NOMO-1 treated with dmso at 0.1 percent for 144 hours (cell line): Measurements from ENCODE around the gene WNT9A.

Source experiments
- DNase-seq: peaks from one replicate; lab custom pipeline; 2025; ENCODE audit not compliant: unreplicated experiment; lab: John Stamatoyannopoulos, UW

WNT9A gene

GRCh38 chr1:227899141-227899819, 48.5 kb downstream of the WNT9A start:
- no peak for DNase-seq

GRCh38 chr1:227898502-227899140, 49.1 kb downstream of the WNT9A start:
- no peak for DNase-seq

- DNase-seq: no peak
Measured at GRCh38 chr1:227897704-227898438, 49.9 kb downstream of the WNT9A start.

DNA sequence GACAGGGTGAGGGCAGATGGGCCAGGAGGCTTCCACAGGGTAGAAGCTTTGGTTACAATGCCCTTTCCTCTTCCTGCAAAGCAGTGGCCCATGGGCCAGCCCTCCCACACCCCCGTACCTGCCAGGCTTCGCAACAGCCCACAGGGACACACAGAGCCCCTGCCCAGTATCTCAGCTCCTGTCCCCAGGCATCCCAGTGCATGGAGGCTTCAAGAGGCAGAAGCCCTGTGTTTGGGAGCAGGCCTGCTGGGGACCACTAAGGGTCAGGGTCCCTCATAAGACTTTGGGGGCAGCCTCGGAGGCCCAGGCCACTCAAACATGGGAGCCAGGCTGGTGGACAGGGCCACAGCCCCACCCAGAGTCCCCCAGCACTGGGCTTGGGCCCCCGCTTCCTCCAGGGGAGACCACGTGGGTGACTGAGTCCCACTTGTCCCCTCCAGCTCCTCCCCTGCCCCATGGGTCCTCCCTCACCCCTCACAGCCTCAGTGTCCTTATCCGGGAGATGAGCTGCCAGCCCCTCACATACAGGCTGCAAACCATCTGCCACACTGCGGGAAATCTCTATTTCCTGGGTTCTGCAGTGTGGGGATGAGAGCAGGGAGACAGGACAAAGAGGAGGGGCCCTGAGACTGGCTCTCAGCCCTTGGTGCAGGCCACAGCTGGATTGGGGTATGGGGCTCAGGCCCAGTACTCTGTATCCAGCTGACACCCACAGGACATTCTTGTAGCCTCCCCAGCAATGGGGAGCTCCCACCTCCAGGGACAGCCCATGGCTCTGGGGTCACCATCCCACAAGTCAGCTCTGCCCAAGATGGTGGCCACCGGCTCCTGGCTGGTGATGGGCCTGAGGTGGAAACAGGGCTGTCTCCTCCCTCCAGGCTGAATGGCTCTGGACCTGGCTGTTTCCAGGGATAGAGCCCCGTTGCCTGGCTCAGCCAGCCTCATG, 50.7 kb downstream of the WNT9A start:
- no peak for DNase-seq

- no peak for DNase-seq
Measured at GRCh38 chr1:227895828-227896685, 51.7 kb downstream of the WNT9A start.

GRCh38 chr1:227894831-227895451, 52.8 kb downstream of the WNT9A start:
- no peak for DNase-seq

GRCh38 chr1:227893949-227894721, 53.6 kb downstream of the WNT9A start:
- no peak for DNase-seq

DNA sequence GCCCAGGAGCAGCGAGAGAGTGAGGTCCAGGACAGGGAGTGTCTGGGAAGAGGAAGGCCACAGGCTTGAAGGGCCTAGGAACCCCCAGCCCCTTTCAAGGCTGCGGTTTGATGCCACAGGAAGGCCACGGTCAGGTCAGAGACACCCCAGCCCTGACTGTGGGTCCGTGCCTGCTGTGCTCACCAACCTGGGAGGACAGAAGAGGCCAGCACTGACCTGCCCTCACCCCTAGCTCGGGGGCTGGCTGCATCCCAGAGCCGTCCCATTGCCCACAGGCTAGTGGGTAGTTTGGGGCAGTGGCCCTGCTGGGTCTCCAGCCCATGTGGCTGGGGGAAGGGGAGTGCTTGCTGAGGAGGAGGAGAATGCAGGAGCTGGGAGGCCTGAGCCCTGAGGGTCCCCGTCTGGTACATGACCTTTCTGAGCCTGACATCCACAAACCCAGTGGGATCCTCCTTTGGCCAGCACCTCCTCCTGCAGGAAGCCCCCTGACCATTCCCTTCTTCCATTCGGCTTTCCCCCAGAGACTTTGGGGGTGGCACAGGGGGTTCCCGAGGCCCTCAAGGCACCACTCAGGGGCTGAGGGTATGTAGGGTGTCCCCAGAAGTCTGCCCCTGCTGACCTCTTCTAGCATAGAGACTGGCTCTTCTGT, 54.3 kb downstream of the WNT9A start:
- no peak for DNase-seq

GRCh38 chr1:227892489-227893299, 55.0 kb downstream of the WNT9A start:
- no peak for DNase-seq

DNA sequence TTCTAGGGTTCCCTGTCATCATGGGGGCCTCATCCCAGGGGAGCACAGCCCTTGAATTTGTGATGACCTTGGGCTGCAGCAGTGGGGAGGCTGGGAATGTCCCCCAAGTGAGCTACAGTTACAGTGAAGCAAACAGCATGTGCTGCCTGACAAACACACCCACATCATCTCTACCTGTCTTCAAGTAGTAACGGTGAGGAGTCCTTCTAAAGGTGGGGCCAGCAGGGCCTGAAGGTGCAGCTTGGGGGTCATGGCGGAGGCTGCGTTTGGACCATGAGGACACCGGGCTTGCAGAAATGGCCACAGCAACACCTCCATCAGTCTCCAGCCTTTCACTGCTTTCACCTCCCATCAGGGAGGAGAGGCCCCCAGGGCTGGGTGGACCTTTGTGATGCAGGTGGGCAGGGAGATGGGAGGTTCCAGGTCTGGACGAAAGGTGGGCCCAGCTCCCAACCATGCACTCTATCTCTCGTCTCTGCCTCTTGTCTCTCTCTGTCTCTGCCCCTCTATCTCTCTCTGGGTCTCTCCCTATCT, 55.7 kb downstream of the WNT9A start:
- DNase-seq: no peak

GRCh38 chr1:227891223-227891954, 56.3 kb downstream of the WNT9A start:
- DNase-seq: no peak

GRCh38 chr1:227890451-227891222, 57.1 kb downstream of the WNT9A start:
- DNase-seq: no peak

GRCh38 chr1:227889863-227890405, 57.8 kb downstream of the WNT9A start:
- DNase-seq: no peak

DNA sequence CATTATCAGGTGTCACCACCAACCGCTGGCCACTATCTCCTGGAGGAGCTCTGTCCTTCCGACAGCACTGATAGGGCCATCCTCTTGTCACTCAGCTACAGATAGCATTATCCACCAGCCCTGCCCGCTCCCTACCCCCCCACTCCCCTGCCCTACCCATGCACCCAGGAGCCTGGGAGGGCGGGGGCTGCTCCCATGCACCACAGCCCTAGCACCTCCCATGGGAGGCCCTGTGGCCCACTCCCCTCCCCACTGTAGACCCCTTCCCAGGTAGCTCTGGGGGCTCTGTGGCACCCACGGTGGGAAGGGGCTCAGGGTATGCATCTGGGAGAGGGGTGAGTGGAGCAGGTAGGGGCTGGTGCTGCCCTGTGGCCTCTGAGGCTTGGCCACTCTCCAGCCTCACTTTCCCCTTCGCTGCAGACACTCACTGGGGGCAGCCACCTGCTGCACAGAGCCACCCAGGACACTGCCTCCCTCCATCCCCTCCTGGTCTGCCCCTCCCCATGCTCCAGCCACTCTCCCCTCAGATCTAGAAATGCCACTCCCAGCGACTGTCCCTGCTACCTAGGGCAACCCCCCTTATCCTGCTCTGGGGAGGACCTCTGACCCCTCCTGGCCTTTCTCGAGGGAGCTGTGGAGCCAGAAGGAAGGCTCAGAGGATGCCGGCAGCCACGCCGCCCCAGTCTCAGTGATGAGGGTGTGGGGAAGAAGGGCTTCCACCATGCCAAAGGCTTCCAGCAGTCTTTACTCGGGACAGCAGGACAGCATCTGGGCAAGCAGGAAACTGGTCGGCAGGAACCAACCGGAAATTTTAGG, 58.5 kb downstream of the WNT9A start:
- DNase-seq: no peak
